IPS-NIHi11 (cell line): ENCODE measurements around the gene ACKR2.
"Not testable (repeated sequence)": the region's sequence is repeated elsewhere in the genome, so short reads cannot be mapped to it uniquely, and the experiment has no call there.

ENCODE experiments used
- DNase-seq: peaks from one replicate; pipeline ENCODE4 v3.0.0; 2012; ENCODE audit warnings: mixed read lengths, low spot score

The ACKR2 gene

DNA sequence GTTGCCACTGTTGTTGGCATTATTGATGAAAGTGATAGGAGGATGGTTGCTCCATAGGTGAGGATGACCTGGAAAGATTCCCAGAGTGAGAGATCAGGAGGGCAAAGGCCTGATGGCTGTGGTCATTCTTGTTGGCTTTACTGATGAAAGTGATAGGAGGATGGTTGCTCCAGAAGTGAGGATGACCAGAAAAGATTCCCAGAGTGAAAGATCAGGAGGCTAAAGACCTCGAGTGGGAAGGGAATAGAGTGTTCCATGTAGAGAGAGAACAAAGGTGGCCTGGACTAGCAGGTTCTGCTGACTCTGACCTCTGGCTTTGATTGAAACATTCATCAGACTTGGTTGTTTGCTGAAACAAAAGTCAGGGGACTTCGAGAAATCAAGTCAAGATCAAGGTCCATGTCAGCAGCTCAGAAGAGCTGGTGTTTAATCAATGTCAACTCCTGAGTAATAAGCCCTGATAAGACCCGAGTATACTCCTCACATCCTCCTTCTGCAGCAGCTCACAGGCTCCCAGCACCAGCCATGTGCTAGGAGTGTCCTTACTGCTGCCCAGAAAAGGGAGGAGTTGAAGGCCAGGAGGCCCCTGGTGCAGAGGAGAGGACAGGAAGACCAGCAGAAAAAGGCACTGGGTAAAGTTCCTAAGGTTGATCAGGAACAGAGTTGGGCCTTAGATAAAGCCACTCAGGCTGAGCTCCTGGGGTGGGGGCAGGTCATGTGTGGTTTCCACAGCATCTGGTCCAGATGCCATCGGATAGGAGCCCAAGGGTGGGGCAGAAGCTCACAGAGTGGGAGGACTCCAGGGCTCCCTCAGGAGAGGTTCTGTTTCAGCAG, 46.5 kb downstream of the ACKR2 start:
- no peak for DNase-seq

DNA sequence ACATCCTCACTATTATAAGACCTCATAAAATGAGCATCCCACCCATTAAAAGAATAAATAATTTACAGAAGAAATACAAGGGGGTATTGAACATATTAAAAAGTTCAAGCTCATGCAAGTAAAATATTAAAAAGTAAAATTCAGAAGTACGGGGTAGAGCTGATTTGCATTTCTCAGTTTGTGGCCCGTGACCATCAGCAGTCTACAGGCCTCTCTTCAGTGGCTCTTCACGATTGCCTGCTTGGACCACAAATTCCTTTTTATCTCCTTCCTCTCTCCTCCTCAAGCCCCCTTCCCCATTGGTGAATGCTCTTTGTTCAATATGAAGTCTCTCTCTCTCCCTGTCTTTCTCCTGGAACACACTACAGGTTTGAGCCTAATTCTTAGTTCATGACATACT, 47.3 kb downstream of the ACKR2 start:
- DNase-seq: no peak

DNA sequence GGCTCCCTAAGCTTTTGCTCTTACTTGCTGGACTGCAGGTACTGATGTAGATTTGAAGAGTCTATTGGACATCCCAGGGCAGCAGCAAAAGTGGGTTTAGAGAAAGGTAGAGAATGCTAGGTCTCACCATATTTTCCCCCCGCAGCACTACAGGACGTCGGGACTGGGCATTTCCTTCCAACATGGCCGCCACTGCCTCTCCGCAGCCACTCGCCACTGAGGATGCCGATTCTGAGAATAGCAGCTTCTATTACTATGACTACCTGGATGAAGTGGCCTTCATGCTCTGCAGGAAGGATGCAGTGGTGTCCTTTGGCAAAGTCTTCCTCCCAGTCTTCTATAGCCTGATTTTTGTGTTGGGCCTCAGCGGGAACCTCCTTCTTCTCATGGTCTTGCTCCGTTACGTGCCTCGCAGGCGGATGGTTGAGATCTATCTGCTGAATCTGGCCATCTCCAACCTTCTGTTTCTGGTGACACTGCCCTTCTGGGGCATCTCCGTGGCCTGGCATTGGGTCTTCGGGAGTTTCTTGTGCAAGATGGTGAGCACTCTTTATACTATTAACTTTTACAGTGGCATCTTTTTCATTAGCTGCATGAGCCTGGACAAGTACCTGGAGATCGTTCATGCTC, 55.2 kb downstream of the ACKR2 start:
- DNase-seq: no peak

DNA sequence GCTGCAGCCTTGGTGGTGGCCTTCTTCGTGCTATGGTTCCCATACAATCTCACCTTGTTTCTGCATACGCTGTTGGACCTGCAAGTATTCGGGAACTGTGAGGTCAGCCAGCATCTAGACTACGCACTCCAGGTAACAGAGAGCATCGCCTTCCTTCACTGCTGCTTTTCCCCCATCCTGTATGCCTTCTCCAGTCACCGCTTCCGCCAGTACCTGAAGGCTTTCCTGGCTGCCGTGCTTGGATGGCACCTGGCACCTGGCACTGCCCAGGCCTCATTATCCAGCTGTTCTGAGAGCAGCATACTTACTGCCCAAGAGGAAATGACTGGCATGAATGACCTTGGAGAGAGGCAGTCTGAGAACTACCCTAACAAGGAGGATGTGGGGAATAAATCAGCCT, 56.0 kb downstream of the ACKR2 start:
- no peak for DNase-seq

DNA sequence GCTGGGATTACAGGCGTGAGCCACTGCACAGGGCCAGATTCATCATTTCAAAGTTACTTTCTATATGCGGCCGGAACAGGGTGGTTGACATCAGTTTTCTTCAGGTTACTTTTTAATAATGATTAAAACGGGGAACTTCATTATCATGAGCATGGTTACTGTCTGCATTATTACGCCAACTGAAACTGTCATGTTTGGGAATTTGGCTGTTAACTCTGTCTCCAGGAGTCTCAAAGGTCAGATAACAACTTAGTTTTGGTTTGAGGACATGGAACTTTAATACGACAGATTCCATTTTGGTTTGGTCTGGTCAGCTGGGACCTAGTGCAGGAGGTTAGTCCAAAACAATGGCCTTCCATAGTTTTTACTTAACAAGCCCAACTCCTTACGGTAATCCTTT, 57.9 kb downstream of the ACKR2 start:
- DNase-seq: no peak

DNA sequence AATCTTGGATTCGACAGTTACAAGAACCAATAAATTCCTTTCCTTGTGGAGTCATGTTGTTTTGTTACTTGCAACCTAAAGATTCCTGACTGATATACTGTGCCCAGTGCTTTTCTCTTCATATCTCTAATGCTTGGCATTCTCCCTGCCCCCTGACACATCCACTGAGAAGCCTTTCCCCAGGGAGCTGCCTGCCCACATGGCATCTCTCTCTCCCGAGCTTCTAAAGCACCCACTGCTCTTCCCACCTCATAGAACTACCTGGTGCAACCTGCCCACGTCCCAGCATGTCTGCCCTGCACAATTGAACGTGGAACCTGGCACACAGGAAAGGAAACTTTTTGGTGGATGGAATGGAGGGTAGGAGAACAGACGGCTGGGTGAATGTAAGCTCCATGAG, 59.6 kb downstream of the ACKR2 start:
- no peak for DNase-seq

DNA sequence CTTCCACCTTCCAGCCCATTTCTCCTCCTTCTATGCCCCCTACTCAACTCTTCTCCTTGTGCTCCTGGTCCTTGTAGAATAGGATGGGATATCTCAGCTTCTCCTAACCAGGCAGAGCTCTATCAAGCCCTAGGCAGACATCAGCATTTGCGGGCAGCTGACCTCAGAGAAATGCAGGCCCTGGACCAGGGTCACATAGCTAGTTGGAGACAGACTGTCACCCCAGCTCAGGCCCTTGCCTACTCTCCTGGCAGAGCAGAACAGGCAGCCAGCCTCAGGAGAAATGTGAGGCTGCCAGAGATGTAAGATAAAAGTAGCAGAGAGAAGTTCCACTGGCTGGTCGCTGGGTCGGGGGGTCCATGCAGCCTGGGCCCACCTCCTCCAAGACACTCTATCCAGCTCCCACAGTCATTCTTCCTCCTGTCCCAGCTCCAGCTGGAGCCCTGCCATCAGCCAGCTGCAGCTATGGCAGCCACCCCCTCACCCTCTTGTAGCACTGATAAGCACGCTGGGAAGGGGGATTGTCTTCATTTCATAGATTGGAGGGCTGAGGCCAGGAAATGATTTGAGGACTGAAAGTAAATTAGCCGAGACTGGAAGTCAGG, 62.4 kb downstream of the ACKR2 start:
- DNase-seq: no peak

DNA sequence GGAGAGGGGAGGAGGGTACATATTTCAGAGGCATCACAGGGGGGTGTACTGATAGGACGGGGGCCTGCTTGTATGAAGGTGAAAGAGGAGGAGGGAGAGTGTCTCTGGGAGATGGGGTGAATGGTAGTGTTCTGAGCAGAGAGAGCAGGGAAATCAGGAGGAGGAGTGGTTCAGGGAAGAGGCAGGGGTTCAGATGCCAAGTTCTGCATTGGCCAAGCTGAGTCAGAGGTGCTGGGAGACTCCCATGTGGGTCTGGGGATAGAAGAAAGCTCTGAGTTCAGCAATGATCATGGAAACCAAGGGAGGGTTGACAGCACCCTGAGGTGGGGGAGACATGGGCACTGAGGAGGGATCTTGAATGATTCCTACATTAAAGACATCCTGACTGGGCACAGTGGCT, 63.5 kb downstream of the ACKR2 start:
- DNase-seq: no peak

DNA sequence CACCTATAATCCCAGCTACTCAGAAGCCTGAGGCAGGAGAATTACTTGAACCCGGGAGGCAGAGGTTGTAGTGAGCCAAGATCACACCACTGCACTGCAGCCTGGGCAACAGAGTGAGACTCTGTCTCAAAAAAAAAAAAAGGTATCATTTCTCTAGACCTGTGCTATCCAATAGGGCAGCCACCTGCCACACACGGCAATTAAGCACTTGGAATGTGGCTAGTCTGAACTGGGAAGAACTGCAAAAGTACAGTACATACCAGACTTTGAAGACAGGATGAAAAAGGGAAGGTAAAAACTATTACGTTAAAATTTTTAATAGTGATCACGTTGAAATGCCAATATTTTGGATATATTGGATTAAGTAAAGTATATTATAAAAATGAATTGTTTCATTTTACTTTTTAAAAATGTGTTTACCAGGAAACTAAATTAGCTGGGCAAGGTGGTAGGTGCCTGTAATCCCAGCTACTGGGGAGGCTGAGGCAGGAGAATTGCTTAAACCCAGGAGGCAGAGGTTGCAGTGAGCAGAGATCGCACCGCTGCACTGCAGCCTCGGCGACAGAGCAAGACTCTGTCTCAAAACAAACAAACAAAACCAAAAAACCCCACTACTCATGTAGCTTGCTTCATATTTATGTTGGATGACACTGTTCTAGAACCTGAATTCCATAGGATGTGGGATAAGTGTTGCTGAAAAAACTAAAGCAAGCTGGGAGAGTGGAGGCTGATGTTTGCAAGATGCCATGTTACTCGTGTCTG, 64.2 kb downstream of the ACKR2 start:
- no peak for DNase-seq

DNA sequence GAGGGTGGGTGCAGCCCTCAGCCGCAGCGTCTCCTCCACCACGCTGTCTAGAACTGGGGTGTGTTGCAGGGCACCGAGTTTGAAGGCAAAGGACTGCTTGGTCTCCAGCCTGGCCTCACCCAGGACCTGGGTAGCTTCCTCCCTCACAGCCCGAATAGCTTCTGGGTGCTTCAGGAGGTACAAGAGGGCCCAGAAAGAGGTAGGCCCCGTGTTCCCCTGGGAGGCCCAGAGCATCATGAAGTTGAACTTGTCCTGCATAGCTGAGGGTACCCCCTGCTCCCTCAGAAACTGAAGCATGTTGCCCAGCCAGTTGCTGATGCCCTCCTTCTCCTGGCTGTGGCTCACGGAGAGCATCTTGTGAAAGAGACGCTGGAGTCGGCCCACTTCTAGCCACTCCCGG, 65.5 kb downstream of the ACKR2 start:
- no peak for DNase-seq

DNA sequence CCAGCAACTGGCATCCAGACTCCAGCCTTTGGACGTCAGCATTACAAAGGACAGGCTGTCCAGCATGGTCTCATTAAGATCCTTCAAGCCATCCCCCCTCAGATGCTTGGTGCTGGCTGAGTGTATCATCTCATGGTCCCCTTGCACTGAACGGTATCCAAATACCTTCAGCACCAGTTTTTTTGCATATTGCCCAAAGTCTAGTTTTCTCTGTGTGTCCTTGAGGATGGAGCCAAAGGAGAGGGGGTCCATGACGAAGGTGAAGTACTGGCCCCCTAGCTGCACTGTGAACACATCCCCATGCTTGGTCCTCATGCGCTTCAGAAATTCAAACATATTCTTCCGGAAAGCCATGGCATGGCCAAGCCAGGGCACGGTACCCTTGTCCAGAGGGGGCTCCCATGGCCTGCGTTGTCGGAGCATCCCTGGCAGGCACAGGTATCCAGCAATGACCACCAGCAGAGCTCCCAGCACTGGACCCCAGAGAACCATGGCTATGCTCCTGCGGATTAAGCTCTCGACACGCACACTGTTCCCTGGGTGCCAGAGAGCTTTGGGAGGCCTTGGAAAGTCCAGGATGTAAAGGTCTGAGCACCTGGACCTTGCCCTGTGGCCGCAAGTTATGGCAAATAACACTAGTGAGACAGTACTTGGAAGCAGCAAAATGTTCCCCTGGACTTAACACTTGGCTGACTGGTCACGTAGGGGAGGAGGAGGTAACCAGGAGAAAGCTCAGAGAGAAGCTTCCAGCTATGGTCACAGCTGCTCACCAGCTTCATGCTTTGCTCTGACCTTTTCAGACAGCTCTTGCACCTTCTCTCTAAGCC, 66.3 kb downstream of the ACKR2 start, which contains the start of gene CYP8B1:
CYP8B1 (minus strand) TSS at position 555 of the 827 bp plus-strand sequence; CDS start at position 492, 63 bp downstream.
- no peak for DNase-seq

DNA sequence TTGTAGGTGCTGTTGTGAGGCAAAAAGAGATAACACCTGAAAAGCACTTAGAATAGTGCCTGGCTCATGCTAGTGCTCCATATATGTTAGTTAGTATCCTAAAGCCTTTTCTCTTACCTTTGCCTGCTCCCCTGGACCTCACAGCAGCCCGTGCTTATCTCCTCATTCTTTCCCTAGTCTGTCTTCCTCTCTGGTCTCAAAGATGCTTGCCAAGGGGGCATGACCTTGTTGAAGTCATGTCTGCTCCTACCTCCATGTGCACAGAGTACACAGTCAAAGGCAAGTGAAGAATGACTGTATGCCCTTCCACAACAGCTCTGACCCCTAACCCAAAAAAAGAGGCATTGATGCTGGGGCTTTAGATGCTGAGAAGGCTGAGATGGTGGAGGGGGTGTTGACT, 67.2 kb downstream of the ACKR2 start:
- DNase-seq: no peak

DNA sequence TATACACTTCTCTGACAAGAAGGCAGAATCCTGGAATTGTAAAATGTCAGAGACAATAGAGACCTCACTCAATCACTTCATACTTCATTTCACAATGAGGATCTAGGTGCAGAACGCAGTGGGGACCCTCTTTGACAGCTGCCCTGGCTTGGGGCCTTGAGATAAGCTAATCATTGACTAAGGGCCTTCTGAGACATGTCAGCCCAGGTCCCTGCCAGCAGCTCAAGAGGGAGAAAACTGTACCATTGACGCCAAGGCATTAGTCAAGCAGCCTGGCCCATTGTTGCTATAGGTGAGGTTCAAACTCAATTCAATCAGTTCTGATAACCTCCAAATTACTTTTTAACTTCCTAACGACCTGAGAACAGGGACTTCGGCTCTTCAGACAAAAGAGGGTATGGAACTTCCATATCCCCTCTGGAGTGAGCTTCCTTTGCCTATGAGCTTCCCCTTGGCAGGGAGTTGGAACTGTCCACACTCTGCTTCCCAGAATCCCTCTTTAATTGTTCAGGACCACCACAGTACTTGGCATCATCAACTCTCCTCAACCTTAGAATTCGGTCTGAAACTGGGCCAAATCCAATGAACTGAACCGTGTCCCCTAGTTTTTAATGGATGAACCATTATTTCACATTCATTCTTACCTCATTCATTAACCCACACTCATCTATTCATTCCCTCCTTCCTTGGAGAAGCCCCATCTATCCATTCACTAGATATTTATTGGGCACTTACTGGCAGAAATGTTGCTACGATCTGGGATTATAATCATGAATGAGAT, 67.9 kb downstream of the ACKR2 start:
- DNase-seq: no peak

DNA sequence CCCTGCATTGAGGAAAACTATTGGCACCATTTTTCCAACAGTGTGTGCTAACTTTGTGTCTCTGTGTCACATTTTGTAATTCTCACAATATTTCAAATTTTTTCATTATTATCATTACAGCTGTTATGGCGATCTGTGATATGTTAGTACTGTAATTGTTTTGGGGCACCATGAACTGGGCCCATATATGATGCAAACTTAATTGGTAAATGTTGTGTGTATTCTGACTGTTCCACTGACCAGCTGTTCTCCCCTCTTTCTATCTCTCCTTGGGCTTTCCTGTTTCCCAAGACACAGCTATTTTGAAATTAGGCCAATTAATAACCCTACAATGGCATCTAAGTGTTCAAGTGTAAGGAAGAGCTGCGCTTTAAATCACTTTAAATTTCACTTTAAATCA, 68.6 kb downstream of the ACKR2 start:
- no peak for DNase-seq

DNA sequence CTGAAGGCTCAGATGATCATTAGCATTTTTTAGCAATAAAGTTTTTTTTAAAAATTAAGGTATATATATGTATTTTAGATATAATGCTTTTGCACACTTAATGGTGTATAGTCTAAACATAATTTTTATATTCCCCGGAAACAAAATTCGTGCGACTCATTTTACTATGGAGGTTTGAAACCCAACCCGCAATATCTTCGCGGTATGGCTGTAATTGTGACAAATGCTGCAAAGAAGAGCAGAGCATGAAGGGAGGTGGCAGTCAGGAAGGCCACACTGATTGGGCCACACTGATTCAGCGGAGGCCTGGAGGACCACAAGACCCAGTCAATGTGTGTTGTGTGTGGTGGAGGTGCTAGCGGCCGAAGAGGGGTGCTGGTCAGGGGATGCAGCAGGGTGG, 70.9 kb downstream of the ACKR2 start:
- no peak for DNase-seq

DNA sequence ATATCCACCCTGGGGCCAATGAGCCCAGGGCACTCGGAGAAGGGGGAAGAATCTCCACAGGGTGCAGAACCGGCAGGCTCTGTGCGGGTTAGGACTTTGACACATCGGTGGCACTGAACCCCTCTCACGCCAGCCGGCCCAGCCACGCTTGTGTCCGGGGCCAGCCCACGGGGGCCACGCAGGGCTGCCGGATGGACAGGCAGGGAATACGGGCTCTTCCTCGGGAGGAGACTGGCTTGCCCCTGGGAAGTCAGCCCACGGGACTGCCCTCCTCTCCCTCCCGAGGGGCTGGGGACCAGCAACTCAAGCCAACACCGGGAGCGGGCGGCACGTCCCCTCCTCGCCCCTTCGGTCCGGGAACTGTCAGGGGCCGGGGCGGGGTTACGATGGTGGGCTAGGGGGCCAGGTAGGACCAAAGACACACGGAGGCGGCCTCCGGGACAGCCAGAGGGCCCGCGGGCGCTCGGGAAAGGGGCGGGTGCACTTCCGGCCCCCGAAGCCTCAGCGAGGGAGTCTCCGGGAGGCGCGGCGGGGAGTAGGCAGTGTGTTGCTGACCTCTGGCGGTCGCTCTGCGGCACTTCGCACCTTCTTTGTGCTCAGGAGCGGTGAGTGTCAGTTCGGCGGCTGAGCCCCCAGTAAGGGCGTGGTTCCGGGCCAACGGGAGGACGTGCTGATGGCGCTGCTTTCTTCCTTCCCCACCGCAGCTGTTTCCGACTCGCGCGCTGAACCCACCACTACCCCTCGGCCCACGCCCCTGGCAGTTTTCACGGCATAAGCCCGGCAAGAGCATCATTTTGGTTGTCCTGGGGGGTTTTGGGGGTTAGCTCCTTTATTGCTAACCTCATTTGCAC, 71.6 kb downstream of the ACKR2 start:
- DNase-seq: peak; percentile 94

DNA sequence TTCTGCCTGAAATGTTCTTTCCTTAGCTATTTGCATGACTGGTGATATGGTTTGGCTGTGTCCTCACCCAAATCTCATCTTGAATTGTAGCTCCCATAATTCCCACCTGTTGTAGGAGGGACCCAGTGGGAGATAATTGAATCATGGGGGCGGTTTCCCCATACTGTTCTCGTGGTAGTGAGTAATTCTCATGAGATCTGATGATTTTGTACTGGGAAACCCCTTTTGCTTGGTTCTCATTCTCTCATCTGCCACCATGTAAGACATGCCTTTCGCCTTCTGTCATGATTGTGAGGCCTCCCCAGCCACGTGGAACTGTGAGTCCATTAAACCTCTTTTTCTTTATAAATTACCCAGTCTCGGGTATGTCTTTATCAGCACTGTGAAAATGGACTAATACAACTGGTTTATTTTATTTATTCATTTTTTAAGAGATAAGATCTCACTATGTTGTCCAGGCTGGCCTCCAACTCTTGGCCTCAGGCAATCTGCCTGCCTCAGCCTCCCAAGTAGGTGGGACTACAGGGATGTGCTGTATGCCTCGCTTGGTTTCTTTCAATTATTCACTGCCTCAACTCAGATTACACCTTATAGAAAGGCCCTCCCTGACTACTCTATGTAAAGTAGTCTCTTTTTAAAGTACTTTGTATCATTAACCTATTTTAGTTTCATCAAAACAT, 74.1 kb downstream of the ACKR2 start:
- not testable (repeated sequence) for DNase-seq

DNA sequence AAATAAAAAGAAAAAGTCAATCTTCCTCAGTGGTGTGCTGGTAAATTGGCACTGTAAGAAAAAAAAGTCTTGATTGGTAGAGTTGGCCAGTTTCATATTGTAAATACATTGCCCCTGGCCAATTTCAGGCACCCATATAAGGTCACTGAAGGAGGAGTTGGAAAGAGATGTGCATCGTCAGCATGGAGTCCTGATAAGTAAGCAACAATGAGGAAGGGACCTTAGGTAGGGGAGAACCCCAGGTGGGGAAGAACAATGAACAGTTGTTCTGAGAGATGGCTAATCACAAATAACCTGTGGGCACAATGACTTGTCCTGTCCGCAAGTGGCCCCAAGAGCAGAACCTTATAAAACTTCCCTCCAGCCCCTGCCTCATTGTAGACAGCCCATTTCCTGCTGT, 75.1 kb downstream of the ACKR2 start:
- no peak for DNase-seq

DNA sequence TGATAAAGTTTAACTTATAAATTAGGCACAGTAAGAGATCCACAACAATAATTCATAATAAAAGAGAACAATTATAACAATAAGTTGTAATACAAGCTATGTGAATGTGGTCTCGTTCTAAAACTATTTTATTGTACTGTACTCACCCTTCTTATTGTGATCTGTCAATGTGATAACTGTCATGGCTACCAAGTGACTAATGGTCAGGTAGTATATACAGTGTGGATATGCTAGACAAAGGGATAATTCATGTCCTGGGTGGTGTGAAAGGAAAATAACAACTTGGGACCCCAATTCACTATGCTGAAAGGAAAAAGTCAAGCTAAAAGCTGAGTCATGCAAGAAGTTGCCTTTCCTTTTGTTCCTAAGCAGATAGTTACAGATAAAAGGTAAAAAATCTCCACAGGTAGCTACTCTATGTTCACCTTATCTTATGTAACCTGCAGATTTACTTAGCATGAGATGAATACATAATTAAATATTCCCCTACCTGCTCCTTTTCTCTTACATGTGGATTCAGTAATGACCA, 77.1 kb downstream of the ACKR2 start:
- no peak for DNase-seq
